Fibroblast of pulmonary artery (primary cell): ENCODE data around the gene PTP4A2.
A peak's percentile ranks its signal among the peaks of the same experiment; 100 is the strongest.
"Not testable (repeated sequence)": the region's sequence is repeated elsewhere in the genome, so short reads cannot be mapped to it uniquely, and the experiment has no call there.

Experiments
- DNase-seq: peaks from one replicate; pipeline ENCODE4 v3.0.0-alpha.2; 2010; ENCODE audit warnings: low read depth
- H3K4me3 ChIP-seq: replicated peaks from 2 replicates; pipeline ENCODE4 v1.5.1; 2011; ENCODE audit warnings: low read depth, mild to moderate bottlenecking, control low read depth, low read length, moderate library complexity
- CTCF ChIP-seq: IDR thresholded peaks from 2 replicates; pipeline ENCODE4 v1.5.1; 2011; ENCODE audit warnings: mild to moderate bottlenecking, control low read depth, low read length, inconsistent platforms; ENCODE audit errors: missing control alignments

Gene PTP4A2

GRCh38 chr1:31949862-31950261 lies 11.7 kb upstream of the PTP4A2 start:
- H3K4me3 ChIP-seq, result no peak overlapping the region
- DNase-seq, result no peak
- no peak for TF ChIP-seq CTCF

GRCh38 chr1:31945677-31946076 lies 7.5 kb upstream of the PTP4A2 start:
- DNase-seq, H3K4me3 ChIP-seq: not testable (repeated sequence)

- peak overlapping the region; percentile 40 for H3K4me3 ChIP-seq
- no peak for TF ChIP-seq CTCF
- DNase-seq, result peak; percentile 94
Measured at GRCh38 chr1:31944205-31945089, 6.3 kb upstream of the PTP4A2 start.

- DNase-seq, result no peak
- TF ChIP-seq CTCF, result no peak
- no peak overlapping the region for H3K4me3 ChIP-seq
Measured at GRCh38 chr1:31943546-31944184, 5.5 kb upstream of the PTP4A2 start.

- H3K4me3 ChIP-seq, DNase-seq: not testable (repeated sequence)
Measured at GRCh38 chr1:31942061-31942460, 3.9 kb upstream of the PTP4A2 start.

- DNase-seq, result peak; percentile 87
- TF ChIP-seq CTCF, result peak; percentile 53
Measured at GRCh38 chr1:31939484-31940329, 1.5 kb upstream of the PTP4A2 start.

GRCh38 chr1:31937300-31938183 lies 626 bp downstream of the PTP4A2 start:
- H3K4me3 ChIP-seq, result peak overlapping the region; percentile 86
- no peak for TF ChIP-seq CTCF
- peak; percentile 72 for DNase-seq

More at GRCh38 chr1:31939484-31940329, 1.5 kb upstream of the PTP4A2 start:
- no peak overlapping the region for H3K4me3 ChIP-seq
